ENCODE results near the gene MAP7.
"Not testable (repeated sequence)": the region's sequence is repeated elsewhere in the genome, so short reads cannot be mapped to it uniquely, and the experiment has no call there.

Gene MAP7

GRCh38 chr6:136334465-136334846 lies 215.8 kb downstream of the MAP7 start:
- no peak for DNase-seq (ENCODE audit: low spot score)

- no peak for DNase-seq (ENCODE audit: low spot score)
Observed at GRCh38 chr6:136333824-136334464, 216.3 kb downstream of the MAP7 start.

- no peak for DNase-seq (ENCODE audit: low spot score)
Observed at GRCh38 chr6:136331461-136331860, 218.8 kb downstream of the MAP7 start.

- DNase-seq (ENCODE audit: low spot score): no peak
Observed at GRCh38 chr6:136330634-136331033, 219.6 kb downstream of the MAP7 start.

- DNase-seq (ENCODE audit: low spot score): no peak
Observed at GRCh38 chr6:136326038-136326553, 224.1 kb downstream of the MAP7 start.

GRCh38 chr6:136324686-136325380 lies 225.4 kb downstream of the MAP7 start:
- no peak for DNase-seq (ENCODE audit: low spot score)

GRCh38 chr6:136323431-136324112 lies 226.7 kb downstream of the MAP7 start:
- no peak for DNase-seq (ENCODE audit: low spot score)

GRCh38 chr6:136319732-136320131 lies 230.5 kb downstream of the MAP7 start:
- DNase-seq (ENCODE audit: low spot score): no peak

GRCh38 chr6:136318676-136319075 lies 231.5 kb downstream of the MAP7 start:
- DNase-seq (ENCODE audit: low spot score): no peak

GRCh38 chr6:136317971-136318370 lies 232.3 kb downstream of the MAP7 start:
- no peak for DNase-seq (ENCODE audit: low spot score)

- no peak for DNase-seq (ENCODE audit: low spot score)
Observed at GRCh38 chr6:136317021-136317694, 233.1 kb downstream of the MAP7 start.

GRCh38 chr6:136315594-136315993 lies 234.6 kb downstream of the MAP7 start:
- DNase-seq (ENCODE audit: low spot score): no peak

GRCh38 chr6:136312975-136313374 lies 237.2 kb downstream of the MAP7 start:
- no peak for DNase-seq (ENCODE audit: low spot score)

- DNase-seq (ENCODE audit: low spot score): no peak
Observed at GRCh38 chr6:136309729-136310311, 240.4 kb downstream of the MAP7 start.

- DNase-seq (ENCODE audit: low spot score): no peak
Observed at GRCh38 chr6:136309171-136309570, 241.1 kb downstream of the MAP7 start.

- DNase-seq (ENCODE audit: low spot score): not testable (repeated sequence)
Observed at GRCh38 chr6:136308469-136308868, 241.8 kb downstream of the MAP7 start.

GRCh38 chr6:136307351-136307750 lies 242.9 kb downstream of the MAP7 start:
- DNase-seq (ENCODE audit: low spot score): no peak

- DNase-seq (ENCODE audit: low spot score): no peak
Observed at GRCh38 chr6:136306466-136306865, 243.8 kb downstream of the MAP7 start.

GRCh38 chr6:136304410-136304809 lies 245.8 kb downstream of the MAP7 start:
- DNase-seq (ENCODE audit: low spot score): no peak

GRCh38 chr6:136303516-136303915 lies 246.7 kb downstream of the MAP7 start:
- no peak for DNase-seq (ENCODE audit: low spot score)

GRCh38 chr6:136294621-136295020 lies 255.6 kb downstream of the MAP7 start:
- DNase-seq (ENCODE audit: low spot score): no peak
